Measurements from ENCODE around the gene RMND5B. TPM values are rescaled to one million over a fixed set of nuclear protein-coding genes. Genes with fewer than 3 reads are reported as not detected.

The RMND5B gene
- total RNA-seq, 1 experiment from 2014 or later = 37.0 TPM

DNA sequence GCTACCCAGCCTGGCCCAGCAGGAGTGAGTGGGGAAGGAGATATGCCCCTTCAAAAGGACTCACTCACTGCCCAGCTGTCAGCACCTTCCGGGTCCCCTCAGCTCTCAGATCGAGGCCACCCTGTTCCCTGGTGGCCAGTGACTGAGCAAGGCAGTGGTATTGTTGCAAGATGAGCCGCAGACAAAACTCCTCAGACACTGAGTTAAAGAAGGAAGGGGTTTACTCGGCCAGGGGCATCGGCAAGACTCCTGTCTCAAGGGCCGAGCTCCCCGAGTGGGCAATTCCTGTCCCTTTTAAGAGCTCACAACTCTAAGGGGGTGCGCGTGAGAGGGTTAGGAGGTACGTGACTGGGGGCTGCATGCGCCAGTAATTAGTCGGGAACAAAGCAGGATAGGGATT lies 27.2 kb upstream of the RMND5B start:
- H3K4me3 ChIP-seq (ENCODE audit: low read depth, low read length, poor library complexity, severe bottlenecking) = no peak overlapping the region
- no peak overlapping the region for H3K27ac ChIP-seq (ENCODE audit: low read depth, low read length, poor library complexity, severe bottlenecking)
- H3K36me3 ChIP-seq (ENCODE audit: insufficient read depth, low read length, poor library complexity, severe bottlenecking) = no peaks in the 10 kb centered on the region
- H3K4me1 ChIP-seq (ENCODE audit: insufficient read depth, low read length, poor library complexity, severe bottlenecking) = no peaks in the 10 kb centered on the region
- intact Hi-C loops (cut with micrococcal nuclease; ENCODE audit: unreplicated experiment) = no loop called here
- no peak for DNase-seq (ENCODE audit: low spot score)
- H3K9me3 ChIP-seq (ENCODE audit: low read depth, low read length, poor library complexity, severe bottlenecking) = no peaks in the 10 kb centered on the region
- ChIA-PET CTCF (no interaction called here), POLR2A (ENCODE audit: low non-redundant PET) (no interaction called here)
- BruUV-seq (replicated peaks) = no TSS peak
- H3K27me3 ChIP-seq (replicated peaks; ENCODE audit: insufficient read depth, low read depth, low read length, poor library complexity) = no peaks in the 10 kb centered on the region
- TF ChIP-seq, protein P1, sequence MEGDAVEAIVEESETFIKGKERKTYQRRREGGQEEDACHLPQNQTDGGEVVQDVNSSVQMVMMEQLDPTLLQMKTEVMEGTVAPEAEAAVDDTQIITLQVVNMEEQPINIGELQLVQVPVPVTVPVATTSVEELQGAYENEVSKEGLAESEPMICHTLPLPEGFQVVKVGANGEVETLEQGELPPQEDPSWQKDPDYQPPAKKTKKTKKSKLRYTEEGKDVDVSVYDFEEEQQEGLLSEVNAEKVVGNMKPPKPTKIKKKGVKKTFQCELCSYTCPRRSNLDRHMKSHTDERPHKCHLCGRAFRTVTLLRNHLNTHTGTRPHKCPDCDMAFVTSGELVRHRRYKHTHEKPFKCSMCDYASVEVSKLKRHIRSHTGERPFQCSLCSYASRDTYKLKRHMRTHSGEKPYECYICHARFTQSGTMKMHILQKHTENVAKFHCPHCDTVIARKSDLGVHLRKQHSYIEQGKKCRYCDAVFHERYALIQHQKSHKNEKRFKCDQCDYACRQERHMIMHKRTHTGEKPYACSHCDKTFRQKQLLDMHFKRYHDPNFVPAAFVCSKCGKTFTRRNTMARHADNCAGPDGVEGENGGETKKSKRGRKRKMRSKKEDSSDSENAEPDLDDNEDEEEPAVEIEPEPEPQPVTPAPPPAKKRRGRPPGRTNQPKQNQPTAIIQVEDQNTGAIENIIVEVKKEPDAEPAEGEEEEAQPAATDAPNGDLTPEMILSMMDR (conservative IDR thresholded peaks at IDR 0.05; ENCODE audit: low read depth, low read length) = no peak
- TF ChIP-seq EZH2 (IDR thresholded peaks at IDR 0.05; ENCODE audit: borderline replicate concordance, low read depth, low read length, poor library complexity, severe bottlenecking) = no peak

DNA sequence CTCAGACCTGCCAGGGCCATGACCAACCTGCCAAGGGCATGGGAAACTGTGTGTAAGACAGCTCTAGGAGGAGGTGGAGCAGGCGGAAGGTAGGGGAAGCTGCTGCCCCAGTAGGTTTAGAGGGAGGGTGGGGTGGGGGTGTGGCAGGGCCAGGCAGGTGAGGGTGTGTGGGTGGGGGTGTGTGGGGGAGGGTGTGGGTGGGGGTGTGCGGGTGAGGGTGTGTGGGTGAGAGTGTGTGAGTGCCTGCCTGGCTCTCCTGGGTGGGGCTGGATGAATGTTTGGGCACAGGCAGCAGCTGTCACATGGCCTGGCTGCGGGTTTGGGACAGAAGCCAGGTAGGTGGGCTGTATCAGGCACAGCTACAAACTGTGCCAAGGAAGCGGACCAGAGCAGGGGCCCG lies 26.3 kb upstream of the RMND5B start:
- Histone ChIP-seq H3K27me3 (replicated peaks; ENCODE audit: insufficient read depth, low read depth, low read length, poor library complexity) (no peaks in the 10 kb centered on the region), H3K36me3 (ENCODE audit: insufficient read depth, low read length, poor library complexity, severe bottlenecking) (no peaks in the 10 kb centered on the region), H3K4me1 (ENCODE audit: insufficient read depth, low read length, poor library complexity, severe bottlenecking) (no peaks in the 10 kb centered on the region), H3K4me3 (ENCODE audit: low read depth, low read length, poor library complexity, severe bottlenecking) (no peak overlapping the region), H3K9me3 (ENCODE audit: low read depth, low read length, poor library complexity, severe bottlenecking) (no peaks in the 10 kb centered on the region), H3K27ac (ENCODE audit: low read depth, low read length, poor library complexity, severe bottlenecking) (no peak overlapping the region)
- POLR2A ChIA-PET (ENCODE audit: low non-redundant PET) = no interaction called here
- CTCF ChIA-PET = no interaction called here
- TF ChIP-seq, protein P1 (conservative IDR thresholded peaks at IDR 0.05; ENCODE audit: low read depth, low read length) = no peak
- no peak for TF ChIP-seq EZH2 (IDR thresholded peaks at IDR 0.05; ENCODE audit: borderline replicate concordance, low read depth, low read length, poor library complexity, severe bottlenecking)
- no peak for DNase-seq (ENCODE audit: low spot score)
- BruUV-seq (replicated peaks) = no TSS peak
- intact Hi-C loops (cut with micrococcal nuclease; ENCODE audit: unreplicated experiment) = no loop called here

DNA sequence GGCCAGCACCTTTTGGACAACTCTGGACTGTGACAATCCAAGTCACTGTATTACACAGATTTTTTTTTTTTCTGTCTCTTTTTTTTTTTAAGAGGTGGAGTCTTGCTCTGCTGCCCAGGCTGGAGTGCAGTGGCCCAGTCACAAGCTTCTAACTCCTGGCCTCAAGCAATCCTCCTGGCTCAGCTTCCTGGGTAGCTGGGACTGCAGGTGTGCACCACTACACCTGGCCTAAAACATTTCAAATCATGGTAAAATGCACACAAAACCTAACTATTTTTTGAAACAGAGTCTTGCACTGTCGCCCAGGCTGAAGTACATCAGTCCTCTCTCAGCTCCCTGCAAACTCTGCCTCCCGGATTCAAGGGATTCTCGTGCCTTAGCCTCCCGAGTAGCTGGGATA lies 24.7 kb upstream of the RMND5B start:
- TF ChIP-seq, protein P1 (conservative IDR thresholded peaks at IDR 0.05; ENCODE audit: low read depth, low read length) = no peak
- no peak for TF ChIP-seq EZH2 (IDR thresholded peaks at IDR 0.05; ENCODE audit: borderline replicate concordance, low read depth, low read length, poor library complexity, severe bottlenecking)
- Histone ChIP-seq H3K4me3 (ENCODE audit: low read depth, low read length, poor library complexity, severe bottlenecking) (no peak overlapping the region), H3K4me1 (ENCODE audit: insufficient read depth, low read length, poor library complexity, severe bottlenecking) (no peaks in the 10 kb centered on the region), H3K27me3 (replicated peaks; ENCODE audit: insufficient read depth, low read depth, low read length, poor library complexity) (no peaks in the 10 kb centered on the region), H3K27ac (ENCODE audit: low read depth, low read length, poor library complexity, severe bottlenecking) (no peak overlapping the region), H3K9me3 (ENCODE audit: low read depth, low read length, poor library complexity, severe bottlenecking) (no peaks in the 10 kb centered on the region), H3K36me3 (ENCODE audit: insufficient read depth, low read length, poor library complexity, severe bottlenecking) (no peaks in the 10 kb centered on the region)
- ChIA-PET CTCF (no interaction called here), POLR2A (ENCODE audit: low non-redundant PET) (no interaction called here)
- no peak for DNase-seq (ENCODE audit: low spot score)
- no TSS peak for BruUV-seq (replicated peaks)
- intact Hi-C loops (cut with micrococcal nuclease; ENCODE audit: unreplicated experiment) = no loop called here
